SU-DHL-6 (cell line): ENCODE measurements around the gene RBP3.

Experiments
- H2AFZ ChIP-seq: fragments of 200-600 bp; sonication (generic); 2 replicates; pipeline ENCODE4 v1.6.1; 2014; ENCODE audit warnings: low read depth, mild to moderate bottlenecking, moderate library complexity, mixed read lengths, antibody characterized with exemption, low read length; ENCODE audit not compliant: severe bottlenecking
- H3F3A ChIP-seq: fragments of 200-600 bp; shearing (Covaris generic); 2 replicates; pipeline ENCODE4 v1.6.0; 2016; ENCODE audit warnings: antibody characterized with exemption, mild to moderate bottlenecking; ENCODE audit not compliant: insufficient read depth
- H3K27ac ChIP-seq: fragments of 200-600 bp; sonication (generic); 2 replicates; pipeline ENCODE4 v1.5.1; 2016; ENCODE audit warnings: low read depth, mild to moderate bottlenecking, low read length, moderate library complexity, mixed read lengths
- H3K27me3 ChIP-seq: fragments of 200-600 bp; sonication (generic), shearing (Covaris generic); 2 replicates; pipeline ENCODE4 v1.6.0; 2014; ENCODE audit warnings: mild to moderate bottlenecking, low read length
- H3K36me3 ChIP-seq: fragments of 200-600 bp; sonication (generic); 2 replicates; pipeline ENCODE4 v1.6.1; 2014; ENCODE audit warnings: mild to moderate bottlenecking, low read length, mixed read lengths
- H3K4me2 ChIP-seq: fragments of 300-600, 200-600 bp; shearing (Covaris generic), sonication (generic); 2 replicates; pipeline ENCODE4 v1.6.0; 2014; ENCODE audit warnings: low read length, low read depth, mild to moderate bottlenecking; ENCODE audit not compliant: poor library complexity, severe bottlenecking
- H3K4me3 ChIP-seq: fragments of 200-600 bp; sonication (generic); 2 replicates; pipeline ENCODE4 v1.5.1; 2014; ENCODE audit warnings: antibody characterized with exemption, low read length, mild to moderate bottlenecking, mixed read lengths; ENCODE audit not compliant: insufficient read depth, poor library complexity, severe bottlenecking
- H3K79me2 ChIP-seq: fragments of 200-600 bp; sonication (generic); 2 replicates; pipeline ENCODE4 v1.6.1; 2014; ENCODE audit warnings: mild to moderate bottlenecking, low read length, moderate library complexity; ENCODE audit not compliant: insufficient read depth
- H3K9ac ChIP-seq: fragments of 200-600 bp; sonication (generic); 2 replicates; pipeline ENCODE4 v1.7.0; 2014; ENCODE audit warnings: mild to moderate bottlenecking, low read length
- H3K9me2 ChIP-seq: fragments of 200-600 bp; sonication (generic); replicated peaks from 2 replicates; pipeline ENCODE4 v1.6.1; 2014; ENCODE audit warnings: low read length; ENCODE audit not compliant: insufficient read depth
- H3K9me3 ChIP-seq: fragments of 200-600 bp; sonication (generic); 2 replicates; pipeline ENCODE4 v1.6.1; 2014; ENCODE audit warnings: low read length, mixed read lengths; ENCODE audit not compliant: insufficient read depth
- H4K20me1 ChIP-seq: fragments of 200-600 bp; sonication (generic); 2 replicates; pipeline ENCODE4 v1.6.1; 2014; ENCODE audit warnings: low read depth, mild to moderate bottlenecking, antibody characterized with exemption, low read length, moderate library complexity, mixed read lengths
- CTCF ChIP-seq: fragments of 200-600 bp; sonication (generic); IDR thresholded peaks from one replicate; pipeline ENCODE4 v1.5.1; 2017; ENCODE audit warnings: antibody characterized with exemption, mild to moderate bottlenecking, low read length, moderate library complexity; ENCODE audit not compliant: insufficient read depth, poor library complexity, severe bottlenecking
- EZH2phosphoT487 ChIP-seq: fragments of 200-600 bp; sonication (generic), shearing (Covaris generic); conservative IDR thresholded peaks from 2 replicates; pipeline ENCODE4 v1.6.1; 2018; ENCODE audit warnings: mild to moderate bottlenecking, antibody characterized with exemption, low read length, moderate library complexity, mixed read lengths

RBP3 gene

GRCh38 chr10:47369251-47369894 lies 21.2 kb downstream of the RBP3 start:
- no peak overlapping the region for H3K4me3 ChIP-seq
- no peaks in the 10 kb centered on the region for H3K27me3 ChIP-seq
- H4K20me1 ChIP-seq: no peaks in the 10 kb centered on the region
- H3K36me3 ChIP-seq: no peaks in the 10 kb centered on the region
- H2AFZ ChIP-seq: no peak overlapping the region
- H3K27ac ChIP-seq: no peak overlapping the region
- no peaks in the 10 kb centered on the region for H3K9me2 ChIP-seq
- TF ChIP-seq CTCF: no peak
- TF ChIP-seq EZH2phosphoT487: no peak
- no peaks in the 10 kb centered on the region for H3K9me3 ChIP-seq
- no peak overlapping the region for H3K4me2 ChIP-seq
- H3K9ac ChIP-seq: no peak overlapping the region
- no peaks in the 10 kb centered on the region for H3K79me2 ChIP-seq
- no peaks in the 10 kb centered on the region for H3F3A ChIP-seq

- H2AFZ ChIP-seq: no peak overlapping the region
- no peaks in the 10 kb centered on the region for H3F3A ChIP-seq
- no peaks in the 10 kb centered on the region for H3K27me3 ChIP-seq
- no peaks in the 10 kb centered on the region for H3K9me3 ChIP-seq
- TF ChIP-seq EZH2phosphoT487 (no peak), CTCF (no peak)
- no peak overlapping the region for H3K9ac ChIP-seq
- H3K4me2 ChIP-seq: no peak overlapping the region
- H3K9me2 ChIP-seq: no peaks in the 10 kb centered on the region
- H3K27ac ChIP-seq: no peak overlapping the region
- H4K20me1 ChIP-seq: no peaks in the 10 kb centered on the region
- no peaks in the 10 kb centered on the region for H3K36me3 ChIP-seq
- no peaks in the 10 kb centered on the region for H3K79me2 ChIP-seq
- H3K4me3 ChIP-seq: no peak overlapping the region
Observed at GRCh38 chr10:47370015-47370767, 22.0 kb downstream of the RBP3 start.

GRCh38 chr10:47370878-47371277 lies 22.7 kb downstream of the RBP3 start:
- H3K9me2 ChIP-seq: no peaks in the 10 kb centered on the region
- H2AFZ ChIP-seq: no peak overlapping the region
- TF ChIP-seq CTCF (no peak), EZH2phosphoT487 (no peak)
- no peak overlapping the region for H3K27ac ChIP-seq
- no peaks in the 10 kb centered on the region for H3K36me3 ChIP-seq
- no peaks in the 10 kb centered on the region for H3F3A ChIP-seq
- H4K20me1 ChIP-seq: no peaks in the 10 kb centered on the region
- no peaks in the 10 kb centered on the region for H3K79me2 ChIP-seq
- no peak overlapping the region for H3K9ac ChIP-seq
- H3K9me3 ChIP-seq: no peaks in the 10 kb centered on the region
- H3K4me2 ChIP-seq: no peak overlapping the region
- H3K27me3 ChIP-seq: no peaks in the 10 kb centered on the region
- H3K4me3 ChIP-seq: no peak overlapping the region
